Measurements from ENCODE around the gene DGLUCY. TPM values are rescaled to one million over a fixed set of nuclear protein-coding genes. Genes with fewer than 3 reads are reported as not detected.

DGLUCY gene
- total and polyA plus RNA-seq, 9 donors, result 17.9 to 73.3 (median 39.3) TPM

DNA sequence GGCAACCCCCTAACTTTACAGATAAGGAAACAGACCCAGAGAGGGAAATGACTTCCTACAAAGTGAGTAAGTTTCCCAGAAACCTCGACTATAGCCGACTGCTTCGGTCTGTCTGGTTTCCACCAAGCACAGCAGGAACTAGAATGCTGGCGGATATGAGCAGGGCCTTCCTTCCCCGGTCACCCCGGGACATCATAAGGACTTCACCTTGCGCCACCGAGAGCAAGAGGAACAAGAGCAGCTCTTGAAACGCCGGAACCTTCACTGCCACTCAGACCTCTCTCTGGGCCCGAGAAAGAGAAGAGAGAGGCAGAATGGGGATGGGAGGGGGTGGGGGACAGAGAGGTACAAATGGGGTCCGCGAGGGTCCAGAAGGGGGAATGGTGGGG lies 160.0 kb downstream of the DGLUCY start:
- no peak overlapping the region for H3K4me3 ChIP-seq
- no peaks in the 10 kb centered on the region for H3K36me3 ChIP-seq
- TF ChIP-seq, protein P1, sequence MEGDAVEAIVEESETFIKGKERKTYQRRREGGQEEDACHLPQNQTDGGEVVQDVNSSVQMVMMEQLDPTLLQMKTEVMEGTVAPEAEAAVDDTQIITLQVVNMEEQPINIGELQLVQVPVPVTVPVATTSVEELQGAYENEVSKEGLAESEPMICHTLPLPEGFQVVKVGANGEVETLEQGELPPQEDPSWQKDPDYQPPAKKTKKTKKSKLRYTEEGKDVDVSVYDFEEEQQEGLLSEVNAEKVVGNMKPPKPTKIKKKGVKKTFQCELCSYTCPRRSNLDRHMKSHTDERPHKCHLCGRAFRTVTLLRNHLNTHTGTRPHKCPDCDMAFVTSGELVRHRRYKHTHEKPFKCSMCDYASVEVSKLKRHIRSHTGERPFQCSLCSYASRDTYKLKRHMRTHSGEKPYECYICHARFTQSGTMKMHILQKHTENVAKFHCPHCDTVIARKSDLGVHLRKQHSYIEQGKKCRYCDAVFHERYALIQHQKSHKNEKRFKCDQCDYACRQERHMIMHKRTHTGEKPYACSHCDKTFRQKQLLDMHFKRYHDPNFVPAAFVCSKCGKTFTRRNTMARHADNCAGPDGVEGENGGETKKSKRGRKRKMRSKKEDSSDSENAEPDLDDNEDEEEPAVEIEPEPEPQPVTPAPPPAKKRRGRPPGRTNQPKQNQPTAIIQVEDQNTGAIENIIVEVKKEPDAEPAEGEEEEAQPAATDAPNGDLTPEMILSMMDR (IDR thresholded peaks at IDR 0.05), result no peak
- H3K27me3 ChIP-seq, result no peaks in the 10 kb centered on the region
- H3K27ac ChIP-seq, result no peak overlapping the region
- intact Hi-C loops (cut with DNase I), result loop anchor here in 1 of 4 donors (10.0 kb wide), 1 partner anchor 1329 kb away; no protein-coding TSS in a partner anchor
- DNase-seq, result no peak
- peaks cover 8% of the 10 kb centered on the region for H3K4me1 ChIP-seq (ENCODE audit: insufficient read depth)
- 90 to 93% (median 93%) methylated on average over 13 of the region's 13 CpGs for WGBS, 3 donors
- H3K9me3 ChIP-seq, result no peaks in the 10 kb centered on the region

DNA sequence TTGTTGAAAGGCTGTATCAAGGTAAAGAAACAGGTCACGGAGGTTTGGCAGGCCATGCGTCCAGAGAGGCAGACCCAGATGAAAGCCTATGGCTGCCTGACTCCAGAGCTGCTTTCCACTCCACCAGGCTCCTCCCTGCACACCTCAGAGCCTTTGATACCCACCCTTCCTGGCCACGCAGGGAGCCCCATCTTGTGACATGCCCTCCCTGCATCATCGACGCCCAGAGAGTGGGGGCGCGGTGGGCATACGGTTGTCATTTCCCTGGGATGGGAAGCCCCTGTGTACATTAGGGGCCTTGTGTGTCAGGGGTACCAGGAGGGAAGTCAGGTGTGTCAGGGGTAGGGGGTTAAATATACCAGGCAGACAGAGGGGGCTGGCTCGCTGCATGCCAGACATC lies 160.9 kb downstream of the DGLUCY start:
- intact Hi-C loops (cut with DNase I), result loop anchor here in 1 of 4 donors (10.0 kb wide), 1 partner anchor 1330 kb away; no protein-coding TSS in a partner anchor
- no peak overlapping the region for H3K4me3 ChIP-seq
- H3K27me3 ChIP-seq, result no peaks in the 10 kb centered on the region
- TF ChIP-seq POLR2A (IDR thresholded peaks at IDR 0.05) (no peak), EP300 (IDR thresholded peaks at IDR 0.05) (no peak)
- TF ChIP-seq, protein P1 (IDR thresholded peaks at IDR 0.05), result no peak
- 95 to 98% (median 95%) methylated on average over 9 of the region's 9 CpGs for WGBS, 3 donors
- H3K36me3 ChIP-seq, result no peaks in the 10 kb centered on the region
- peaks cover 3% of the 10 kb centered on the region for H3K4me1 ChIP-seq (ENCODE audit: insufficient read depth)
- no peak overlapping the region for H3K27ac ChIP-seq
- no peak for DNase-seq
- no peaks in the 10 kb centered on the region for H3K9me3 ChIP-seq

Small RNA genes within 50 kb of the gene (small RNA-seq; reads per million reads assigned to genes)
- gene RNU7-30P (not detected), gene SNORA11B (0.20 reads per million)

Other genes starting within 250 kb of the DGLUCY start
- gene RPS6KA5, start 53.4 kb upstream of the DGLUCY start, total RNA-seq, result 10 to 100 TPM in 4 of 7 donors, 1 to 10 TPM in 3; 6.7 to 19.0 (median 10.3) TPM
- 1 to 10 TPM; 3.8 to 5.2 TPM for gene RPS6KA5, start 53.4 kb upstream of the DGLUCY start, polyA plus RNA-seq
- gene GPR68, start 130.6 kb downstream of the DGLUCY start, total RNA-seq, result under 1 TPM in 6 of 7 donors, not detected in 1; 0.17 to 0.57 (median 0.33) TPM
- under 1 TPM; 0.40 to 0.45 TPM for gene GPR68, start 130.6 kb downstream of the DGLUCY start, polyA plus RNA-seq

All from ovary (tissue), 9 donors.